ENCODE data around the gene ESRRG.

DNA sequence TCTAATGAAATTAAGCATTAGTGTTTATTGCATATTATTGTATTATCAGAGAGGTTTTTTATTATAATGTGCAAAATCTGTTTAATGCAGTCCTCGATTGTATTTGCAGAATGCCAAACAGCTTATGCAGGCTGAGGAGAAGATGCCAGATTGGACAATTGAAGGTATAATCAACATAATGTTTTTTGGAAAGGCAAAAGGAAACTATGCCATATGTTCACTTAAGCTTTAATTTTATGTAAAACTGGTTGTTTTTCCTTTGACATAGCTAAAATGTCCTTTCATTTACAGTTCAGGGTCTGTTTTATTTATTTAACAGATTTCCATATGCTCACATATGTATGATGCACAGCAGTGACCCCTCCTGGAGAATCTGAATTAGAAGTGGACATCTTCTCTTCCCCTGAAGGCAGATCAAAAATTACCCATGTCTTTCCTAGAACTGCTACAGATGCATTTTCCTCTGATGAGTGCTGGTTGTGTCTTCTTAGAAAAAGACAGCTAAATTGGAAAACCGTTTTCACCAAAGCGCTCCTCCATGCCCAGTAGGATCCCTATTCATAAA is 156.5 kb downstream of the ESRRG start:
- TF ChIP-seq, protein P1, sequence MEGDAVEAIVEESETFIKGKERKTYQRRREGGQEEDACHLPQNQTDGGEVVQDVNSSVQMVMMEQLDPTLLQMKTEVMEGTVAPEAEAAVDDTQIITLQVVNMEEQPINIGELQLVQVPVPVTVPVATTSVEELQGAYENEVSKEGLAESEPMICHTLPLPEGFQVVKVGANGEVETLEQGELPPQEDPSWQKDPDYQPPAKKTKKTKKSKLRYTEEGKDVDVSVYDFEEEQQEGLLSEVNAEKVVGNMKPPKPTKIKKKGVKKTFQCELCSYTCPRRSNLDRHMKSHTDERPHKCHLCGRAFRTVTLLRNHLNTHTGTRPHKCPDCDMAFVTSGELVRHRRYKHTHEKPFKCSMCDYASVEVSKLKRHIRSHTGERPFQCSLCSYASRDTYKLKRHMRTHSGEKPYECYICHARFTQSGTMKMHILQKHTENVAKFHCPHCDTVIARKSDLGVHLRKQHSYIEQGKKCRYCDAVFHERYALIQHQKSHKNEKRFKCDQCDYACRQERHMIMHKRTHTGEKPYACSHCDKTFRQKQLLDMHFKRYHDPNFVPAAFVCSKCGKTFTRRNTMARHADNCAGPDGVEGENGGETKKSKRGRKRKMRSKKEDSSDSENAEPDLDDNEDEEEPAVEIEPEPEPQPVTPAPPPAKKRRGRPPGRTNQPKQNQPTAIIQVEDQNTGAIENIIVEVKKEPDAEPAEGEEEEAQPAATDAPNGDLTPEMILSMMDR (IDR thresholded peaks at IDR 0.05 in 8 of 11, conservative IDR thresholded peaks at IDR 0.05 in 3 of 11), result peak in 4 of 11 experiments; percentile 10 to 34 (median 15)
- TF ChIP-seq POLR2AphosphoS5 (IDR thresholded peaks at IDR 0.05) (no peak), POLR2A (IDR thresholded peaks at IDR 0.05) (no peak)
